Right renal cortex interstitium (tissue), 3 donors: ENCODE results near the gene ALDH9A1. TPM values are rescaled to one million over a fixed set of nuclear protein-coding genes. Genes with fewer than 3 reads are reported as not detected.
"Not testable (repeated sequence)": the region's sequence is repeated elsewhere in the genome, so short reads cannot be mapped to it uniquely, and the experiment has no call there.

Experiments used
- DNase-seq, 3 donors: peaks; one replicate each; pipeline ENCODE4 v3.0.0-alpha.2; 2013; ENCODE audit warnings: low read depth in 3 of 3, low spot score in 2 of 3
- polyA plus RNA-seq, 3 donors: library from polyadenylated mRNA; unstranded; fragments of 120-200 nt; gene quantifications; one replicate each; pipeline ENCODE4 v1.2.1, GENCODE V29; 2013; ENCODE audit not compliant: insufficient read length in 3 of 3

Gene ALDH9A1
- polyA plus RNA-seq, 3 donors, result 123 to 131 (median 127) TPM

DNA sequence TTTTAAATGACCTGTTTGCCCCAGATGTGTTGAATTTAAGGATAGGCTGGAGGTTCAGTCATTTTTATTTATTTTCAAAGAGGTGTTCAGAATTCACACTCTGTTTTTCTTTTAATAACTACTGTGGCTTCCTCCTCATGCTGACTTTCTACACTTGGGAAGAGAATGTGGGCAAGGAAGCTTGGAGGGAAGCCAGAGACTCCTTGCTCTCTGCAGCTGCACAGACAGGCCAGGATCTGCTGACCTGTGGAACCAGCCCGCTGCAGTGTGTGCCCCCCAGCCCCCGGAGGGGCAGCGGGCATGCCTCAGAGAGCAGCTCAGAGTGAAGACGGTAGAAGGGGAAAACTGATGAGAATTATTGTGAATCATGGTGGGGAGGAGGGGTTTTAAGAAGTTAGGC, 50.4 kb downstream of the ALDH9A1 start:
- no peak for DNase-seq

DNA sequence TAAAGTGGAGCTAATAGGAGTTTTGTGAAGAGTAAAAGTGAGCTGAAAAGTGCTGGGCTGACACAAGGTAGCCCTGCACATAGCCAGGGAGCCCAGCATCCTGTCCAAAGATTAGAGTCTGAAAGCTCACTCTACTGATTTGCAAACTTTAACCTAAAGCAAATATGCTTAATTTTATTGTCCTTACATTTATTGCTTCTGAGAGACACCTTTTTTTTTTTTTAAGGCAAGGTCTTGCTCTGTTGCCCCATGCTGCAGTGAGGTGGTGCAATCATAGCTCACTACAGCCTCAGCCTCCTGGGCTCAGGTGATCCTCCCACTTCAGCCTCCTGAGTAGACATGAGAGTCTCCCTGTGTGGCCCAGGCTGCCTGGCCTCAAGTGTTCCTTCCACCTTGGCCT, 50.8 kb downstream of the ALDH9A1 start:
- DNase-seq, result no peak

DNA sequence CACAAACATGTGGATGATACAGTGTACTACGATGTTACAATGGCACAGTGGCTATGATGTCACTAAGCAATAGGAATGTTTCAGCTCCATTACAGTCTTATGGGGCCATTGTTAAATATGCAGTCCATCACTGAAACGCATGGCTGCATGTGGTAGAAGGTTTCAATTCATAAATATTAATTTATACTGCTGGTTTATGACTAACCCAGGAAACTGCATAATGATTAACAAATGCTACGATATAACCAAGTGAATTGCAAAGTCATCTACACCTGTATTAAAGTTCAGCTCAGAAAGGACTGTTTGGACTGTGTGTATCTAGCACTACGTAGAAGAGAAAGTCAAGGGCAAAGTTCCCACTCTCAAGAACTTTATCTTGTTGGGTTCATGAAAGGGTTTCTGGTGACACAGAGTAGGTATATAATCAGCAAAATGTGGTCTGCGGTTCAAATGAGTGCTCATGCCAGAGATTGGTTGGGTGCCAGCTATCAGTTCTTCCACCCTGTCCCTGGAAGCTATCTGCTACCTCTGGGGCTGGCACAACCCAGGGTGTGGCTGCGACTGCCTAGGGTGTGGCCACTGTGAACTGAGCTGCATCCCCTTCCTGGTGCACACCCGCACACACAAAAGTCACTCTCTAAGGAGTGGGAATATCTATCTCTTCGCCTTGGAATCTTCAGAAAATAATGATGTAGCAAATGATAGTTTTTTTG, 52.6 kb downstream of the ALDH9A1 start:
- DNase-seq, result peak in 1 of 3 donors; percentile 18

DNA sequence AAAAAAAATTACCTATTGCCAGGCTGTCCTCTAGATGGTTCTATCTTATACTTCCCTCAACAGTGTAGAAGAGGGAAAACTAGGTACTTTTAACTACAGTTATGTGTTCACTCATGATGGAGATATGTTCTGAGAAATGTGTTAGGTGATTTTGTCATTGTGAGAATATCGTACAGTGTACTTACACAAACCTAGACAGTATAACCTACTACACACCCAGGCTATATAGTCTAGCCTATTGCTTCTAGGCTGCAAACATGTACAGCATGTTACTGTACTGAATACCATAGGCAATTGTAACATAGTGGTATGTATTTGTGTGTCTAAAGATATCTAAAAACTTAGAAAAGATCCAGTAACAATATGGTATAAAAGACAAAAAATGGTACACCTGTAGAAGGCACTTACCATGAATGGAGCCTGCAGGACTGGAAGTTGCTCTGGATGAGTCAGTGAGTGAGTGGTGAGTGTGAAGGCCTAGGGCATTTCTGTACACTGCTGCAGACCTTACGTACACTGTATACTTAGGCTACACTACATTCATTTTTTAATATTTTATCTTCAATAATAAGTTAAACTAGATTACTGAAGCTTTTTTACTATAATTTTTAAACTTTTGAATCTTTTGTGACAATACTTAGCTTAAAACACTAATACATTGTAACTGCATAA, 54.2 kb downstream of the ALDH9A1 start:
- DNase-seq, result no peak

DNA sequence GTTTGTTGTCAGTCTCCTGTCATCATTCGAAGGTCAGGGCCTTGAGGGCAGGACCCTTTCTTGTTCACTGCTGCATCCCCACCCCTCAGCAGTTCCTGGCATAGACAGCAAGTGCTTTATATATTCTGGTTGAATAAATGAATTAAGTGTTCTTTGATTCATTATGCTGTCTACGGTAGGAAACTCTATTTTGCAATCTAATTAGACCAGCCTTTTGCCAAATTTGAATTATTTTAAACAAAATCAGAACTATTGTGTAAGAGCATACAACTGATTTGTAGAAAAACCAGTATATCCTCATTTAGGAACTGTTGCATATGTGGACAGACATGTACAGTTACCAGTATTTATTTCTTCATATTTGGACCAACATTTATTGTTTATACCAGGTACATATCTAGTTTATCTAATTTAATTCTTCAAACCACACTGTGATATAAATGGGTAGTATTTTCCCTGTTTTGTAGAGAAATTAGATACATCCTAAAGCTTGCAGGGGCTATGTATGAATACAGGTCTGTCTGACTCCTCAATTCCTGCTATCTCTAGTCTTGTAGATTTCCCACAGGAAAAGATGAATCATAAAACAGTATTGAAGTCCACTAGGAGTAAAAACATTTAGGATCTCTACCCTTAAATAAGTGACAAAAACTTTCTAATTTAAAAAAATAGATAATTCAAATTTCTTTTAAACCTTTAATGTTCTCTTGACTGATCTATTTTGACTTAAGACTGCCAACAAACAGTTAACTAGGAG, 57.0 kb downstream of the ALDH9A1 start:
- DNase-seq, result no peak

DNA sequence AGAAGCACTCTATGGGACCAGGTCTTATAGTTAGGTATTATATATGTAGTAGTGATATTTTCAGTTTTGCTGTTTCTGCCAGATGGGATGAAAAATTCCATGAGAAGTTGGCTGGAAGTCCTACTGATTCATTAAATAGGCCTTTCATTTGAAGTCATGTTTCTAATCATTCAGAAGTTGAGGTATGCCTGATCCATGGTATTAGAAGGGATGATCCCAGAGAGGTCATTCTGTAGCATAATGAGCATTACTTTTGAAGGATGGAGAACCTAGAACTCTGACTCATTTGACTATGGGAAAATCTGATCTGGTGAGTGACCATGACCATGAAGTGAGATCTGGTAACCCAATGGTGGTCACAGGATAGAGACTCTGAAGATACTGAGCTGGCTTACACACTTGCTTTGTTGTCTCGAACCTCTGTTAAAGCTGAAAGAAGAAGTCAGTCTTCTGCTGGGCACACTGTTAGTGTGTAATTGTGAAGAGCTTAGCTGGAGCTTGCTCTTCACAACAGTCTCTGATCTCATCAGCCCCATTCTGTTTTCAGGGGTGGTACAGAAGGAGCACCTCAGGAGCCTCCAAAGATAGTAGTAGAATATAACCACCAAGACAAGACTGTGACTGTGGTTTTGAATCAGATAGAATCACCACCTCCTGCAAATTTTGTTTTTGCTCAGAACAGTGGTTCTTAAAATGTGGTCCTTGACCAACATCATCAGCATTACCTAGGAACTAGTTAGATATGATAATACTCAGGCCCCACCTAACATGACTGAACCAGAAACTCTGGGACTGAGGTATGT, 58.3 kb downstream of the ALDH9A1 start:
- no peak for DNase-seq

DNA sequence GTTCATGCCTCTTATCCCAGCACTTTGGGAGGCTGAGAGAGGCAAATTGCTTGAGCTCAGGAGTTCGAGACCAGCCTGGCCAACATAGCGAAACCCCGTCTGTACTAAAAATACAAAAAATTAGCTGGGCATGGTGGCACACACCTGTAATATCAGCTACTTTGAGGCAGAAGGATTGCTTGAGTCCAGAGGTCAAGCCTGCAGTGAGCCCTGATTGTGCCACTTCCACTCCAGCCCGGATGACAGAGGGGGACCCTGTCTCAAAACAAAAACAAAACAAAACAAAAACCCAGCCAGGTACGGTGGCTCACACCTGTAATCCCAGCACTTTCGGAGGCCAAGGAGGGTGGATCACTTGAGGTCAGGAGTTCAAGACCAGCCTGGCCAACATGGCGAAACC, 60.2 kb downstream of the ALDH9A1 start:
- not testable (repeated sequence) for DNase-seq

DNA sequence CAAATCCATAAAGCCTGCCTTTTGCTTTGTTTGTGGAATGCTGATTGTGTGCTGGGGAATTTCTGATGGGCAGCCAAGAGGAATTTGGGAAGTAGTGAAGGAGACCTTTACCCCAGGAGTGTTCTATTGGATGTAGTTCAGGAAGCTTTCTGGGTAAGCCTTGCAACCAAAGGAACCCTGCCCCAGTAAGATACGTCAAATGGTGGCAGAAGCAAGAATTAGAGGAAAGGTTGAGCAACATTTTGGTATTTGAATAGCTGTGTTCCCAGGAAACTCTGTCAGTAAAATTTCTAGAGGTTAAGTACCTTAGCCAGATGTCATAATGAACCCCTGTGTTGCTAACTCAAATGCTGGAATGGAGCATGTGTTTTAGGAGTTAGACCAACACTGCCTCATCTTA, 60.9 kb downstream of the ALDH9A1 start:
- no peak for DNase-seq

DNA sequence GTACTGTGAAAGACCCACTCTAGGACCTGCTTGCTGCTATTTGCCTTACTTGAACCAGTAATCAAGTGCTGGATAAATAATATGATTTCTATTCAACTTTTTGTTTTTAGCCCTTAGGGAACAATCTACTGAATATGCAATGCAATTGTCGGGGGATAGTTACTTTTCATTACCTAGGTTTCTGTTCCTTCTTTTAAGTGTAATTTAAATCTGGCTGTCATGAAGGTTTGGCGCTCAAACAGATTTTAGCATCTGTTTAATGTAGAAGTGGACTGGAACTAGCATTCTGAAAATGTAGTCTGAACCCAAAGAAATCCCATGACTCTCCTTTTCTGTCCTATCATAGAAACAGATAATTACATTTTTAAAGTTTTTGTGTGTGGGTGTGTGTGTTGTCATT, 62.5 kb downstream of the ALDH9A1 start:
- DNase-seq, result no peak

DNA sequence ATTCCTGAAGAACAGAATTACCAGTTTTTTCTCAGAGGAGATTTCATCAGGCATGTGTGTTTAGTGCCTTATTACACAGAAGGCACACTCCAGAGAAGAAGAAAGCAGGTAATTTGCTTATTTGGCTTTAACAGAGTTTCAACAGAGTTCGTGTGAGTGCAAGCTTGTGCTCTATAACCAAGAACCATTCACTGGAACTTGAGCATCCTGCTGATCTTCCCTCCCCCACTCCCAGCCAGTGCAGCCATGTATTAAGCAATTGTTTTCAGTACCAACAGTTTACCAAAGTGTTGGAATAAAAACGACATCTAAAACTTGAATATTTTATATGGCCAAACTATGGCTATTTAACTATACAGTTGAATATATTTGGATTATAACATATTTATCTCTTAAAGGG, 63.0 kb downstream of the ALDH9A1 start:
- DNase-seq, result no peak

DNA sequence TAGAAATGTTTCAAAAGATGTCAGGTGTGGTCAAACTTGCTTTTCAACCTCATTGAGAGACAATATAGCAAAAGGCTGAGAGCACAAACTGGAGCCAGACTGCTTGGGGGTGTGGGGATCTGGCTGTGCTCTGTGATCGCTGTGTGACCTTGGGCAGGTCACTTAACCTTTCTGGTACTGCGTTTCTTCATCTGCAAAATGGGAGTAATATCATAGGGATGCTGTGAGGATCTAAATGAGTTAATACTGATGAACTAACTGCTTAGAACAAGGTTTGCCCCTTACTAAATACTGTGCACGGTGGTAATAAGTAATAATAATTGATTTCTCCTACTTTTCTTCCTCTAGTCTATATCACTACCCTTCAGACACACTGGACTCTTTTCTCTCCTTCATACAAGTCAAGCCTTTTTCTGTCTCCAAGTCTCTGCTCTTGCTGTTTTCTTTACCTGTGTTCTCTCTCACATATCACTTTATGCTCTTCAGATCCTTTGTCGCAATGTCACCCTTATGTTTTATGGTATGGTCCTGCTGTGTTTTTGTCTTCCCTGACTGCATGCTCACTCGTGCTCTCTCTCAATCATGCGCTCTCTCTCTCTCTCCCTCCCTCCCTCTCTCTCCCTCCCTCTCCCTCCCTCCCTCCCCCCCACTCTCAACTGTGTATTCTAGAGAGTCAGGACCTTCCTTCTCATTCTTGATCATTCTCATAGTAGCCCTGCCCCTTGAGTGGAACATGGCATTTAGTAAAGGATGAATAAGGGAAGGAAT, 64.0 kb downstream of the ALDH9A1 start:
- no peak for DNase-seq

DNA sequence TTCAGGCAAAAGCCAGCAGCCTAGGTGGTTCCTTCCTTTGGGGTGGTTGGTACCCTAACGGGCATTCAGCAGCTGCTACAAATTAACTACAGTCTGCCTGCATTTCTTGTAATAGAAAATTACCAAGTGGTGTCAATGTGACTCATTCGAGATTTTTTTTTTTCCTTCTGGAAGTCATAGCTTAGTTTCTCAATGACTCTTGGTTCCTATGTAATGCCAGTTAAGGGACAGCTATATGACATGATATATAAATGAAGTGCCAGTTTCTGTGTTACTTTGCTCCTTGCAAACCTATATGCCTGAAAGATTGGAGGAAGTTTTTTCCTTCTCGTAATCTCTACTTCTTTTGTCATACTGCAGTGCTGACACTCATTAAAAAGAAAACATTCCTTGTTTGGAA, 64.7 kb downstream of the ALDH9A1 start:
- no peak for DNase-seq

DNA sequence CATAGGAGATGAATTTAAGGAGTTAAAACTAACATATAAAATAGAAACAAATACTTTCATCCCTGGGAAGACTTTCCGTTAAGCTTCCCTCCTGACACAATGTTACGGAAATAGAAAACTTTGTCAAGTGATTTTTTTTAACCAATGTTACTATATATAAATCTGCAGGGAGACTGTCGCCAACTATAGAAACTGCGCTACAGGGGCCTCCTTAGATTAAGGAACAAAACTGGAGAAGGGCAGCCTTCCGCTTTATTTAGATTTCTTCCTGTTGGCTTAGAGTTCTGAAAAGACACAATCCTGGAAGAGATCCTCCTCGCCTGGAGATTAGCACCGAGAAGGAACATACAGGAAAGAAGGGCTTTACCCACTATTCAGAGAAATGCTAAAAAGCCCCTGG, 65.9 kb downstream of the ALDH9A1 start:
- DNase-seq, result no peak

DNA sequence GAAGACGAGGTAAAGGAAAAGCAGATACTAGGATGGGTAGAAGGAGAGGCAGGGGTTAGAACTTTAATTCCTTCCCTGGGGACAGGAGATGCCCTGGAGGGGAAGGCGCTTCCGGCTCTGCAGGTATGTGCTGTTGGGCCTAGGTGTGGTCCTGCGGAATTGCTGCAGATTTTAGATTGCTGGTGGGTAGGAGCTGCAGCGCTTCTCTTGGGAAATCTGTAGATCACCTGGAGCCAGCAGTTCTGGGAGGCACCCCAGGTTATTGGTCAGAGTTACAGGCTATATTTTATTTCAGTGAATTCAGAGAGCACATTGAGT, 66.3 kb downstream of the ALDH9A1 start:
- no peak for DNase-seq

DNA sequence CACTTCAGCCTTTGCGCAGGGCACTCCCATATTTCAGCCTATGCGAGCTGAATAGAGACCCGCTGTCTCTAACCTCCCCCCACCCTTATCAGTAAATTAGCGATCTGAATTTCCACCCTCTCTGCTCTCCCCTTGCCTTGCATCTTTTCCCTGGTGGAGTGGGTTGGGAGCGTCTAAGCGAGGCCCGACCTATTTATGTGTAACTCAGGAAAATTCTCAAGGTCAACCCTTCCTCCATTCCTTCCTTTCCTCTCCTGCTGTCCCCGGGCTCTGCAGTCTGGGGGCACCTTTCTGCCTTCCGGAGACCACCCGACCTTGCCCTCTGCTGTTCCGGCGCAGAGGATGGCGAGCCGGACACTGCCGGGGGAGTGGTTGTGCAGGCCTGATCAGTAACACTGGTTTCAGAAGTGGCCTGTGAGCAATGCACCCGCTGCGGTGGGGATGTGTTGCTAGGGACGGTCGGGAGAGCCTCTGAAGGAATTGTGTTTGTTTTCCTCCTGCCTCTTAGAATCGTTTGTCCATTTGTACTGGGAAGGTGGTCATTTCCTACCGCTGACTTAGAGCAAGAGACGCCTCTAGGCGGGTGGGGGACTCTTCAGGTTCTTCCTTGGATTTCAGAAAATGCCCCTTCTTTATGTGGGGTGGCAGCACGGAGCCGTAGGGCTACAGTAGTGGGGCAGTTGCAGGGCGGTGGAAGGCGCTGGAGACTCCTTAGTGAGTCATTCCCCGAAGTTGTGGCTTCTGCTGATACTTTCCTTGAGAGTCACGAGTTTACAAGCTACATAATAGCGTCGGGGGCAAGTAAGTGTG, 66.8 kb downstream of the ALDH9A1 start:
- peak in 1 of 3 donors; percentile 47 for DNase-seq

DNA sequence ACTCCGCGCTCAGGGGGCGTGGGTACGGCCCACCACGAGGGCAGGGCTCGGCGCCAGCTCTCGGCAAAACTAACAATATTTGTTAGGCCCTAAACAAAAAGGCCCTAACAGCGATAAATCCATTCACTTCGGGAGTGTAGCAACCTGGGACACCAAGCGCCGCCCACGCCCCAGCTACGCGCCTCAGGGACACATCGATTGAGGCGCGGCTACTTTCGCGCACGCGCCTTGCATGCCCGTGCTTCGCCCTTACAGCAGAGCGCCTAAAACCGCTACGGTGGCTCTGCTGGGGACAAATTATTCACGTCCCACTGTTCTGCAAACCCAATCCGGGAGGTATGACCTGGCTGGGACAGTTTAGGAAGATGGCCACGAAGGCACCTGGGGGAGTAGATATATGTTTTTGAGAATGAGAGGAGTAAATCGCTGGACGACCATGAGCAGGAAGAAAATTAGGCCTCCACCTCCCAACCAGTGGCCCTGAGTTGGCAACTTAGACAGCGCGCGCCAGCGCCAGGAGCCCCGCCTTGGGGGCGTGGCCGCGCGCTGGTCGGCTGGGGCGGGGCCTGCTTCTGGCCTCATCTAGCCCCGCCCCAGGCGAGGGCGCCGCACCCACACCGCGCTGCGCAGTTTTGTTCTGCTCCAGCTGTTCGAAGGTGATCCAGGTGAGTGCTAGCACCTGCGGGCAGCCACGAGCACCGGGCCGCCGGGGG, 67.6 kb downstream of the ALDH9A1 start, which contains the start of gene MGST3:
Gene MGST3, plus strand, starts transcription at position 606 of the 713 bp plus-strand sequence. CDS start 18,614 bp downstream, outside the sequence.
- peak; percentile 97 to 98 (median 98) for DNase-seq

DNA sequence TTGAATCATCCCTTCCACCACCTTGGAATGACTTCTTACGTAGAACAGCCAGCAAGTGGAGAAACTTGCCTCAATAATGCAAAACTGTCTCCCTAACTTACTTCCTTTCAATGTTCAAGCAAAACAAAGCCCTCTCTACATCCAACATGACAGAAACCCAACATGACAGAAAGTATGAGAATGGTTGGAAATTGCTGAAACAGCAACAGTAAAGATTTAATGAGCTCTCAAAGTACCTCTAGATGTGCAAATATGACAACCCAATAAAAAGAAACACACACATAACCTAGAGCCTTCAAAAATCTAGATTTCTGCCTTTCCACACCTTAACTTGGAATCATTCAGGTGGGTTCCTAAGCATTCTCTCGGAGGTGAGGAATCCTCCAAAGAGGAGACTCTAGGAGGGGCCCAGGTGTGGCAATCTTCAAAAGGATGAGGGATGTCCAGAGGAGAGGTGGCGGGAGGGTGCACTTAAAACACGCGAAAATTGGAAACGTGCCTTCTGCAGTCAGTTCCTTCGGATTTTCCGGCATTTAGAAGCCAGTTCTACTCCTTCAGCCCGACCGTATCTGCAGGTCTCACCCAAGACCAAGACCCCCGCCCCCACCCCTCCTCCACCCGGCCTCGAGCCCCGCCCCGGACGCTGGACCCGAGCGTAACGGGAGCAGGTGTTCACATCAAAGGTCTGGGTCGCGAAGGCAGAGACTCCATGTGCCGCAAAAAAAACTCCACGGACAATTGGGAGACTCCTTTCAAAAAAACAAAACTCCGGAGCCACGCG, 68.3 kb downstream of the ALDH9A1 start:
- peak in 1 of 3 donors; percentile 16 for DNase-seq

DNA sequence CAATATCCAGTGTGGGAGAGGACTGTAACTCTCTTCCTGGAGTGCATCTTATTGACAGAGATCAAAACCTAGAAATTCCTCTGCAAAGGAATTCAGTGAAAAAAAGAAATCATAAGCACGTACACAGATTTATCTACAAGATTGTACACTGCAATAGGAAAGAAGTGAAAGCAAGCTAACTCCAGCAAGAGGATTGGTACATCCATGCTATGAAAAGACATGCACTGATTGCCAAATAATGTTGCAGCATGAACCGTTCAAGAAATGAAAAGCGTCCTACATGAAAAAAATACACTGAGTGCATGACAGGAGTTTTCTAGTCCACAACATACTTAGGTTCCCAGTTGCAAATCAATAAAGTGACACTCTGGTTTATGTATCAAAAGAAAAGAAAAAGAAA, 69.2 kb downstream of the ALDH9A1 start:
- DNase-seq, result no peak
